ENCODE data around the gene IKBIP. TPM values are rescaled to one million over a fixed set of nuclear protein-coding genes. Genes with fewer than 3 reads are reported as not detected.
A peak's percentile ranks its signal among the peaks of the same experiment; 100 is the strongest.

IKBIP gene
- total RNA-seq, 1 donor from 2014 or later = 28.5 TPM

GRCh38 chr12:98635657-98636323 lies 8.8 kb downstream of the IKBIP start:
- no peak for TF ChIP-seq CTCF (IDR thresholded peaks at IDR 0.05; ENCODE audit: insufficient read depth, low read length, poor library complexity, severe bottlenecking)
- no peaks in the 10 kb centered on the region for H3K36me3 ChIP-seq (ENCODE audit: control insufficient read depth, insufficient read depth, low read length)
- H3K4me3 ChIP-seq (ENCODE audit: low read depth, low read length) = no peak overlapping the region
- peak; percentile 85 for DNase-seq (ENCODE audit: low read depth)
- H3K27me3 ChIP-seq (ENCODE audit: control insufficient read depth, insufficient read depth, low read length) = no peaks in the 10 kb centered on the region

GRCh38 chr12:98618952-98619351 lies 25.6 kb downstream of the IKBIP start:
- DNase-seq (ENCODE audit: low read depth) = no peak
- Histone ChIP-seq H3K4me3 (ENCODE audit: low read depth, low read length) (no peak overlapping the region), H3K36me3 (ENCODE audit: control insufficient read depth, insufficient read depth, low read length) (no peaks in the 10 kb centered on the region), H3K27me3 (ENCODE audit: control insufficient read depth, insufficient read depth, low read length) (no peaks in the 10 kb centered on the region)
- TF ChIP-seq CTCF (IDR thresholded peaks at IDR 0.05; ENCODE audit: insufficient read depth, low read length, poor library complexity, severe bottlenecking) = no peak

- Histone ChIP-seq H3K36me3 (ENCODE audit: control insufficient read depth, insufficient read depth, low read length) (no peaks in the 10 kb centered on the region), H3K4me3 (ENCODE audit: low read depth, low read length) (no peak overlapping the region), H3K27me3 (ENCODE audit: control insufficient read depth, insufficient read depth, low read length) (no peaks in the 10 kb centered on the region)
- no peak for TF ChIP-seq CTCF (IDR thresholded peaks at IDR 0.05; ENCODE audit: insufficient read depth, low read length, poor library complexity, severe bottlenecking)
- no peak for DNase-seq (ENCODE audit: low read depth)
These were observed 31.8 kb downstream of the IKBIP start for GRCh38 chr12:98612696-98613334.

- TF ChIP-seq CTCF (IDR thresholded peaks at IDR 0.05; ENCODE audit: insufficient read depth, low read length, poor library complexity, severe bottlenecking) = no peak
- no peak overlapping the region for H3K4me3 ChIP-seq (ENCODE audit: low read depth, low read length)
- no peaks in the 10 kb centered on the region for H3K27me3 ChIP-seq (ENCODE audit: control insufficient read depth, insufficient read depth, low read length)
- H3K36me3 ChIP-seq (ENCODE audit: control insufficient read depth, insufficient read depth, low read length) = no peaks in the 10 kb centered on the region
- DNase-seq (ENCODE audit: low read depth) = no peak
These were observed 34.0 kb downstream of the IKBIP start for GRCh38 chr12:98610596-98610995.

GRCh38 chr12:98606359-98606988 lies 38.1 kb downstream of the IKBIP start:
- Histone ChIP-seq H3K4me3 (ENCODE audit: low read depth, low read length) (no peak overlapping the region), H3K36me3 (ENCODE audit: control insufficient read depth, insufficient read depth, low read length) (no peaks in the 10 kb centered on the region), H3K27me3 (ENCODE audit: control insufficient read depth, insufficient read depth, low read length) (no peaks in the 10 kb centered on the region)
- TF ChIP-seq CTCF (IDR thresholded peaks at IDR 0.05; ENCODE audit: insufficient read depth, low read length, poor library complexity, severe bottlenecking) = no peak
- DNase-seq (ENCODE audit: low read depth) = no peak
